B cell (primary cell): ENCODE results near the gene SPECC1L.

ENCODE experiments used
- EZH2 ChIP-seq: IDR thresholded peaks from 2 replicates; pipeline ENCODE4 v1.6.1; 2012; ENCODE audit warnings: borderline replicate concordance, low read depth, mild to moderate bottlenecking, moderate library complexity, low read length; ENCODE audit not compliant: insufficient read depth, poor library complexity, severe bottlenecking
- TF ChIP-seq, protein P1 (sequence below): fragments of 200-600 bp; IDR thresholded peaks from one replicate; pipeline ENCODE4 v1.8.0; 2022; ENCODE audit warnings: antibody characterized with exemption, mild to moderate bottlenecking

DNA sequence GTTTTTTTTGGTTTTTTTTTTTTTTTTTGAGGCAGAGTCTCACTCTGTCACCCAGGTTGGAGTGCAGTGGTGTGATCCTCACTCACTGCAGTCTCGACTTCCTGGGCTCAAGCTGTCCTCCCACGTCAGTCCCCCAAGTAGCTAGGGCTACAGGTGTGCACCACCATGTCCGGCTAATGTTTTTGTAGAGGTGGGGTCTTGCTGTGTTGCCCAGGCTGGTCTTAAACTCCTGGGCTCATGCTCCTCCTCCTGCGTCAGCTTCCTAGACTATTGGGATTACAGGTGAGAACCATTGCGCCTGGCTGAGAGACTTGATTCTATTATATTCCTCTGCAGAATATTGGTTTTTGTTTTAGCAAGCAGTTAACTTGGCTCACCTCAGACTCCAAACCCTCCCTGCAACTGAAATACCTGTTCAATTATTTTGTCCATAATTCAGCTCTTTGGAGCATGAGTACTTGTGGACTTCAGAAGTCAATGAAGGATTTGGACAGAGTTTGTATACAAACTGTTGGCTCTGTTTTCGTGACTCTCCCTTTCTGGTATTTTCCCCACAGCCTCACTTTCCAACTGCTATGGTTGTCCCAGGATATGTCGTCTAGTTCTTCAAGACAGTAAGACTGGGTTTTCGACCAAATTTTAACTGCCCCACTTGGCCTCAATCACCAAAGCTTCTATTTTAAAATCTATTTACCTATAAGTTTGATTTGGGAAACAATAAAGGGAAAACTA, 87.6 kb downstream of the SPECC1L start:
- TF ChIP-seq, protein P1, sequence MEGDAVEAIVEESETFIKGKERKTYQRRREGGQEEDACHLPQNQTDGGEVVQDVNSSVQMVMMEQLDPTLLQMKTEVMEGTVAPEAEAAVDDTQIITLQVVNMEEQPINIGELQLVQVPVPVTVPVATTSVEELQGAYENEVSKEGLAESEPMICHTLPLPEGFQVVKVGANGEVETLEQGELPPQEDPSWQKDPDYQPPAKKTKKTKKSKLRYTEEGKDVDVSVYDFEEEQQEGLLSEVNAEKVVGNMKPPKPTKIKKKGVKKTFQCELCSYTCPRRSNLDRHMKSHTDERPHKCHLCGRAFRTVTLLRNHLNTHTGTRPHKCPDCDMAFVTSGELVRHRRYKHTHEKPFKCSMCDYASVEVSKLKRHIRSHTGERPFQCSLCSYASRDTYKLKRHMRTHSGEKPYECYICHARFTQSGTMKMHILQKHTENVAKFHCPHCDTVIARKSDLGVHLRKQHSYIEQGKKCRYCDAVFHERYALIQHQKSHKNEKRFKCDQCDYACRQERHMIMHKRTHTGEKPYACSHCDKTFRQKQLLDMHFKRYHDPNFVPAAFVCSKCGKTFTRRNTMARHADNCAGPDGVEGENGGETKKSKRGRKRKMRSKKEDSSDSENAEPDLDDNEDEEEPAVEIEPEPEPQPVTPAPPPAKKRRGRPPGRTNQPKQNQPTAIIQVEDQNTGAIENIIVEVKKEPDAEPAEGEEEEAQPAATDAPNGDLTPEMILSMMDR, result no peak
- TF ChIP-seq EZH2, result no peak
